K562 (cell line): ENCODE measurements around the gene YOD1. TPM values are rescaled to one million over a fixed set of nuclear protein-coding genes. Genes with fewer than 3 reads are reported as not detected.

Source experiments
- ATAC-seq: fragments of 200-7000 bp; cut with Tn5 transposase; 3 replicates; pipeline ENCODE4 v1.9.1; 2020; ENCODE audit warnings: moderate library complexity
- BruUV-seq: library from RNA; stranded (reverse); fragments of 400-500 nt; replicated peaks from 2 replicates; lab custom pipeline; 2021; lab: Mats Ljungman, UMichigan
- CTCF ChIA-PET: fragments of 300-600 bp; formaldehyde crosslinking; extraction: SDS; loops from one replicate; lab custom pipeline; 2021; ENCODE audit warnings: low intra/inter-chr PET ratio; lab: Yijun Ruan, JAX
- POLR2A ChIA-PET: fragments of 300-600, 350-650 bp; sonication (Branson Sonifier 250); formaldehyde crosslinking; extraction: SDS; loops from one replicate; lab custom pipeline; 2021; ENCODE audit warnings: antibody characterized with exemption, inconsistent platforms; lab: Yijun Ruan, JAX
- DNase-seq, 4 experiments: peaks; one replicate each; pipeline versions ENCODE4 v3.0.0 to v3.0.0-alpha.2; 2011 to 2018; ENCODE audit warnings: low spot score in 3 of 4, mixed read lengths in 3 of 4; ENCODE audit errors: extremely low read depth in 1 of 4
- FAIRE-seq: peaks from 2 replicates; lab custom pipeline; 2011; peaks lifted over from hg19 to GRCh38; lab: Jason Lieb, UNC
- H2AFZ ChIP-seq: 2 replicates; pipeline ENCODE4 v1.6.0; 2011; ENCODE audit warnings: low read depth, low read length, control low read depth, inconsistent platforms
- H3K27ac ChIP-seq: fragments of 200-600 bp; 3 replicates; pipeline ENCODE4 v1.8.0; 2011; ENCODE audit warnings: low read depth, mild to moderate bottlenecking, control low read depth, inconsistent platforms, low read length, moderate library complexity, mixed read lengths; ENCODE audit errors: extremely low read depth
- H3K27me3 ChIP-seq, 2 experiments: fragments of 300-600 bp in 1 of 2; 2 replicates in 1 of 2; 3 replicates in 1 of 2; pipeline versions ENCODE4 v1.6.0 to v1.8.0; 2011; ENCODE audit warnings: inconsistent platforms in 2 of 2, low read length in 2 of 2, mild to moderate bottlenecking in 1 of 2, mixed read lengths in 1 of 2, moderate library complexity in 1 of 2; ENCODE audit not compliant: control insufficient read depth in 2 of 2, insufficient read depth in 2 of 2
- H3K36me3 ChIP-seq: fragments of 300-600 bp; 3 replicates; pipeline ENCODE4 v1.8.0; 2011; ENCODE audit warnings: mild to moderate bottlenecking, low read length, inconsistent platforms; ENCODE audit not compliant: control insufficient read depth, insufficient read depth
- H3K4me1 ChIP-seq, 2 experiments: fragments of 200-600 bp in 1 of 2; replicated peaks in 1 of 2; 2 replicates in 1 of 2; 3 replicates in 1 of 2; pipeline versions ENCODE4 v1.5.1 to v1.8.0; 2011; ENCODE audit warnings: inconsistent platforms in 2 of 2, low read length in 2 of 2, mild to moderate bottlenecking in 1 of 2, mixed read lengths in 1 of 2, moderate library complexity in 1 of 2; ENCODE audit not compliant: control insufficient read depth in 2 of 2, insufficient read depth in 2 of 2
- H3K4me2 ChIP-seq: 2 replicates; pipeline ENCODE4 v1.6.1; 2011; ENCODE audit warnings: low read length, control low read depth, inconsistent platforms, mixed read lengths; ENCODE audit not compliant: insufficient read depth
- H3K4me3 ChIP-seq: fragments of 200-600 bp; sonication (generic), shearing (Covaris generic); 2 replicates; pipeline ENCODE4 v1.5.1; 2016; ENCODE audit warnings: control low read depth, inconsistent platforms
- H3K79me2 ChIP-seq: fragments of 200-600 bp; 3 replicates; pipeline ENCODE4 v1.8.0; 2011; ENCODE audit warnings: low read length, inconsistent platforms; ENCODE audit not compliant: control insufficient read depth, insufficient read depth
- H3K9ac ChIP-seq, 2 experiments: 2 replicates each; pipeline versions ENCODE4 v1.6.0 to v1.6.1; 2011; ENCODE audit warnings: low read depth in 2 of 2, low read length in 2 of 2, control low read depth in 1 of 2, inconsistent platforms in 1 of 2, mild to moderate bottlenecking in 1 of 2, mixed read lengths in 1 of 2; ENCODE audit not compliant: insufficient read depth in 1 of 2
- H3K9me1 ChIP-seq: one replicate; pipeline ENCODE4 v1.6.0; 2011; ENCODE audit warnings: inconsistent platforms, mild to moderate bottlenecking, low read length, moderate library complexity; ENCODE audit not compliant: control insufficient read depth, insufficient read depth
- H3K9me3 ChIP-seq: replicated peaks from 2 replicates; pipeline ENCODE4 v1.5.1; 2011; ENCODE audit warnings: low read depth, low read length, inconsistent platforms; ENCODE audit not compliant: control insufficient read depth, insufficient read depth
- H4K20me1 ChIP-seq: replicated peaks from 2 replicates; pipeline ENCODE4 v1.6.1; 2011; ENCODE audit warnings: low read length, inconsistent platforms, mixed read lengths; ENCODE audit not compliant: control insufficient read depth, insufficient read depth
- KAT7 ChIP-seq: sonication (generic); formaldehyde crosslinking; IDR thresholded peaks from 2 replicates; pipeline ENCODE4 v1.8.0; 2022; ENCODE audit warnings: missing genetic modification reagents, mild to moderate bottlenecking, borderline replicate concordance
- MTA3 ChIP-seq: fragments of 450-650 bp; formaldehyde crosslinking; IDR thresholded peaks from 2 replicates; pipeline ENCODE4 v1.6.1; 2017; ENCODE audit warnings: mild to moderate bottlenecking, borderline replicate concordance
- SMAD3 ChIP-seq: fragments of 450-650 bp; formaldehyde crosslinking; conservative IDR thresholded peaks from 2 replicates; pipeline ENCODE4 v1.4.0; 2020; ENCODE audit warnings: mild to moderate bottlenecking
- WGBS: fragments of 100-300 bp; shearing (Covaris generic); methylation state at CpG from one replicate; pipeline ENCODE4 v1.1.6; 2016; ENCODE audit warnings: low coverage, mixed read lengths; ENCODE audit not compliant: insufficient coverage; ENCODE audit errors: missing lambda C conversion rate; 5-methylcytosine and 5-hydroxymethylcytosine counted together
- in situ Hi-C: fragments of 300-500 bp; cut with MboI; formaldehyde crosslinking; loops from 4 replicates; pipeline ENCODE4 v1.15.0; 2018; ENCODE audit warnings: inconsistent platforms, mixed read lengths
- intact Hi-C: fragments of 100-400 bp; cut with micrococcal nuclease; formaldehyde crosslinking; loops from 2 replicates; pipeline ENCODE4 v1.14.2; 2022
- polyA plus RNA-seq, 8 experiments: library from polyadenylated mRNA; depleted of rRNA in 4 of 8; stranded (reverse) in 5 of 8; unstranded in 3 of 8; fragments of >200 nt; fragmentation: Nextera tagmentation in 2 of 8; fragmentation: Illumina TruSeq in 1 of 8; extraction: Ambion mirVana in 2 of 8; extraction: Trizol in 1 of 8; gene quantifications; 2 replicates each; pipeline versions ENCODE4 v1.2.1 to v1.2.3, GENCODE V29; 2011 to 2014; ENCODE audit warnings: inconsistent platforms in 1 of 8, missing spikeins in 1 of 8
- total RNA-seq, 7 experiments: library from RNA; depleted of rRNA in 6 of 7; stranded (reverse); fragments of >200 nt in 6 of 7; fragmentation: Illumina TruSeq in 2 of 7; extraction: Trizol in 2 of 7; gene quantifications; 2 replicates each; pipeline versions ENCODE4 v1.2.1 to v1.2.3, GENCODE V29; 2011 to 2021; ENCODE audit warnings: low replicate concordance in 1 of 7
- TF ChIP-seq, protein P1 (sequence below): sonication (generic); formaldehyde crosslinking; IDR thresholded peaks from 2 replicates; pipeline ENCODE4 v1.8.0; 2022; ENCODE audit warnings: missing genetic modification reagents, mild to moderate bottlenecking, borderline replicate concordance
- TF ChIP-seq, protein P2 (sequence below), 2 experiments: fragments of 200-800 bp in 1 of 2; sonication (Bioruptor generic) in 1 of 2; sonication (generic) in 1 of 2; formaldehyde crosslinking in 1 of 2; IDR thresholded peaks in 1 of 2; conservative IDR thresholded peaks in 1 of 2; 2 replicates each; pipeline versions ENCODE4 v1.5.0 to v1.6.1; 2016 to 2020; ENCODE audit warnings: missing compliant biosample characterization in 1 of 2, missing genetic modification characterization in 1 of 2, missing genetic modification reagents in 1 of 2

YOD1 gene
- total and polyA plus RNA-seq, 9 of the 15 experiments (the other 6 are each of a cell fraction or from before 2014, with no cell fraction given), result 18.2 to 78.1 (median 46.9) TPM

DNA sequence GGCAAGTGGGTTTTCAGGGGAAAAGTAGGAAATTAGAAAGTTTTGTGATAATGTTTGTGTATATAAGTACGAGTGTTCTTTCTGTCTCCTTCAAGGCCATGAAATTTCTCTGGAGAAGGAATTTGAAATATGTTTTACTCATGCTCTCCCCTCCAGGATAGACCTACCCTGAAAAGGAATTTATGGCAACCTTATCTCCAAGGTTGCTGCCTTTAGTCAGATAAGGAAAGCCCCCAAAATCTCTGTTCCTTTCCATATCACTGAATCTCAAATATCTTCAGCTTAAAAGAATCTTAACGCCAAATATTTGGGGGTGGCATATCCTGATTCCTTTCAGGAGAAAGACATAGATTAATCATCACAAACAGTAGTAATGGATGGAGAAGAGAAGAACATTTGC lies 37.2 kb upstream of the YOD1 start (continued):
- TF ChIP-seq, protein P1, sequence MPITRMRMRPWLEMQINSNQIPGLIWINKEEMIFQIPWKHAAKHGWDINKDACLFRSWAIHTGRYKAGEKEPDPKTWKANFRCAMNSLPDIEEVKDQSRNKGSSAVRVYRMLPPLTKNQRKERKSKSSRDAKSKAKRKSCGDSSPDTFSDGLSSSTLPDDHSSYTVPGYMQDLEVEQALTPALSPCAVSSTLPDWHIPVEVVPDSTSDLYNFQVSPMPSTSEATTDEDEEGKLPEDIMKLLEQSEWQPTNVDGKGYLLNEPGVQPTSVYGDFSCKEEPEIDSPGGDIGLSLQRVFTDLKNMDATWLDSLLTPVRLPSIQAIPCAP (CRISPR knock-in tag), result no peak
- TF ChIP-seq KAT7 (CRISPR knock-in tag), result no peak
- TF ChIP-seq SMAD3 (CRISPR knock-in tag), result no peak

DNA sequence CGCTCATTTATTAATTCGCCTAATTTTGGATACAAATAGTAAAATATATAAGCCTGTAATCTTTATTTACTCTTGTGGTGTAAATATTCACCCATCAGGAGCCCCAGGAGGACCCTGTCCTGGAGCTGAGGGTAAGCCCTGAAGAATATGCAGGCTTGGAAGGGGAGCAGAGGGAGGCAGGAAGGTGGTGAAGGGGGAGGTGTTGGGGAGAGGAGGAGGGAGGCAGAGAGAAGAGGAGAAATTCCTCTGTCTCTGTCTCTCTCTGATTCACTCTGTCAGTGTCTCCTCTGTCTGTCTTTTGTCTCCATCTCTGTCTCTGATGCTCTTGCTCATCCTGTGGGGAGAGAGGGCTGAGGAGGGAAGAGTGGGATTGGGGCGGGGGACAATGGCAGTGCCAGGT lies 34.9 kb upstream of the YOD1 start:
- Histone ChIP-seq H3K4me1 (peaks cover 0 to 13% of the 10 kb centered on the region in 2 experiments; a peak in 4 of 5 replicates), H3K27me3 (no peaks in the 10 kb centered on the region), H3K36me3 (no peaks in the 10 kb centered on the region; the same call in 2 of the 3 replicates), H3K4me2 (no peak overlapping the region), H3K4me3 (no peak overlapping the region), H3K9me3 (no peaks in the 10 kb centered on the region), H2AFZ (no peak overlapping the region), H3K9ac (no peak overlapping the region), H3K27ac (no peak overlapping the region), H3K79me2 (no peaks in the 10 kb centered on the region), H3K9me1 (no peaks in the 10 kb centered on the region), H4K20me1 (no peaks in the 10 kb centered on the region)
- BruUV-seq, result no TSS peak
- ATAC-seq (no peak), DNase-seq (no peak), FAIRE-seq (no peak)
- in situ Hi-C loops, result loop anchor here (5.0 kb wide), 1 partner anchor 321 kb away; no protein-coding TSS in a partner anchor
- ChIA-PET CTCF (interaction anchor here (1.4 to 3.2 kb wide), 2 partner anchors 319 to 415 kb away, joined by 5 to 22 read pairs; no protein-coding TSS in a partner anchor), POLR2A (interaction anchor here (0.7 kb wide), 1 partner anchor 100 kb away, joined by 3 read pairs; no protein-coding TSS in a partner anchor)
- WGBS, result 48% methylated on average over 3 of the region's 3 CpGs
- TF ChIP-seq, protein P2, sequence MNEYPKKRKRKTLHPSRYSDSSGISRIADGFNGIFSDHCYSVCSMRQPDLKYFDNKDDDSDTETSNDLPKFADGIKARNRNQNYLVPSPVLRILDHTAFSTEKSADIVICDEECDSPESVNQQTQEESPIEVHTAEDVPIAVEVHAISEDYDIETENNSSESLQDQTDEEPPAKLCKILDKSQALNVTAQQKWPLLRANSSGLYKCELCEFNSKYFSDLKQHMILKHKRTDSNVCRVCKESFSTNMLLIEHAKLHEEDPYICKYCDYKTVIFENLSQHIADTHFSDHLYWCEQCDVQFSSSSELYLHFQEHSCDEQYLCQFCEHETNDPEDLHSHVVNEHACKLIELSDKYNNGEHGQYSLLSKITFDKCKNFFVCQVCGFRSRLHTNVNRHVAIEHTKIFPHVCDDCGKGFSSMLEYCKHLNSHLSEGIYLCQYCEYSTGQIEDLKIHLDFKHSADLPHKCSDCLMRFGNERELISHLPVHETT (CRISPR knock-in tag; conservative IDR thresholded peaks at IDR 0.05 in 1 of 2, IDR thresholded peaks at IDR 0.05 in 1 of 2), result no peak
- no peak for TF ChIP-seq MTA3
- intact Hi-C loops, result no loop called here
